PC-3 (cell line): Measurements from ENCODE around the gene NCAPG2. TPM values are rescaled to one million over a fixed set of nuclear protein-coding genes. Genes with fewer than 3 reads are reported as not detected.

Experiments used
- ATAC-seq: fragments of 200-7000 bp; cut with Tn5 transposase; 2 replicates; pipeline ENCODE4 v1.9.1; 2020; ENCODE audit warnings: mild to moderate bottlenecking, moderate library complexity
- BruUV-seq: library from RNA; stranded (reverse); fragments of 400-500 nt; replicated peaks from 2 replicates; lab custom pipeline; 2021; lab: Mats Ljungman, UMichigan
- CTCF ChIA-PET: fragments of 300-600 bp; sonication (Branson Sonifier 250); formaldehyde crosslinking; loops from one replicate; lab custom pipeline; 2022; ENCODE audit warnings: antibody characterized with exemption; lab: Charles Lee
- POLR2A ChIA-PET: fragments of 300-600 bp; sonication (Branson Sonifier 250); formaldehyde crosslinking; loops from one replicate; lab custom pipeline; 2022; ENCODE audit warnings: antibody characterized with exemption; ENCODE audit not compliant: unreplicated experiment; lab: Charles Lee
- DNase-seq: peaks from one replicate; pipeline ENCODE4 v3.0.0-alpha.2; 2015
- H2AFZ ChIP-seq: fragments of 300-600 bp; sonication (generic); 2 replicates; pipeline ENCODE4 v1.6.0; 2016; ENCODE audit warnings: antibody characterized with exemption, low read length
- H3F3A ChIP-seq: fragments of 300-600 bp; sonication (generic); one replicate; pipeline ENCODE4 v1.6.0; 2017; ENCODE audit warnings: antibody characterized with exemption, low read length, control low read depth, mild to moderate bottlenecking; ENCODE audit not compliant: unreplicated experiment
- H3K27ac ChIP-seq: fragments of 300-600 bp; sonication (generic); 2 replicates; pipeline ENCODE4 v1.5.1; 2016; ENCODE audit warnings: mild to moderate bottlenecking, low read length
- H3K27me3 ChIP-seq: fragments of 300-600 bp; sonication (generic); 2 replicates; pipeline ENCODE4 v1.6.1; 2016; ENCODE audit warnings: low read length, mixed read lengths
- H3K36me3 ChIP-seq: fragments of 300-600 bp; sonication (generic); 2 replicates; pipeline ENCODE4 v1.6.1; 2016; ENCODE audit warnings: low read depth, mixed run types, low read length, mixed read lengths
- H3K4me1 ChIP-seq: fragments of 300-600 bp; sonication (generic); 2 replicates; pipeline ENCODE4 v1.5.1; 2016; ENCODE audit warnings: low read length; ENCODE audit not compliant: insufficient read depth
- H3K4me2 ChIP-seq: fragments of 300-600 bp; sonication (generic); 2 replicates; pipeline ENCODE4 v1.6.0; 2016; ENCODE audit warnings: low read length
- H3K4me3 ChIP-seq: fragments of 300-600 bp; sonication (generic); 2 replicates; pipeline ENCODE4 v1.5.1; 2016; ENCODE audit warnings: mild to moderate bottlenecking, low read length, mixed read lengths
- H3K79me2 ChIP-seq: fragments of 300-600 bp; sonication (generic); 2 replicates; pipeline ENCODE4 v1.6.1; 2017; ENCODE audit warnings: low read length, mixed read lengths
- H3K9ac ChIP-seq: fragments of 300-600 bp; sonication (generic); 2 replicates; pipeline ENCODE4 v1.6.0; 2016; ENCODE audit warnings: mild to moderate bottlenecking, low read length
- H3K9me2 ChIP-seq: fragments of 300-600 bp; sonication (generic); replicated peaks from 2 replicates; pipeline ENCODE4 v1.6.1; 2016; ENCODE audit warnings: mixed run types, low read length, mixed read lengths
- H3K9me3 ChIP-seq: fragments of 300-600 bp; sonication (generic); 2 replicates; pipeline ENCODE4 v1.6.1; 2016; ENCODE audit warnings: low read length, mixed read lengths
- H4K20me1 ChIP-seq: fragments of 300-600 bp; sonication (generic); 2 replicates; pipeline ENCODE4 v1.6.1; 2016; ENCODE audit warnings: low read length, mixed read lengths
- CTCF ChIP-seq: fragments of 300-600 bp; sonication (generic); conservative IDR thresholded peaks from 2 replicates; pipeline ENCODE4 v1.5.1; 2017; ENCODE audit warnings: antibody characterized with exemption, low read depth, mild to moderate bottlenecking, low read length
- EZH2 ChIP-seq: fragments of 300-600 bp; sonication (generic); IDR thresholded peaks from one replicate; pipeline ENCODE4 v1.6.1; 2017; ENCODE audit warnings: antibody characterized with exemption, mild to moderate bottlenecking, low read length; ENCODE audit not compliant: unreplicated experiment
- EZH2phosphoT487 ChIP-seq: fragments of 300-600 bp; sonication (generic); IDR thresholded peaks from 2 replicates; pipeline ENCODE4 v1.6.1; 2018; ENCODE audit warnings: mild to moderate bottlenecking, antibody characterized with exemption, low read length, borderline replicate concordance
- intact Hi-C: fragments of 100-400 bp; cut with micrococcal nuclease; formaldehyde crosslinking; loops from 2 replicates; pipeline ENCODE4 v1.9.0; 2023
- total RNA-seq: library from RNA; depleted of rRNA; stranded (reverse); fragments of >200 nt; gene quantifications from 2 replicates; pipeline ENCODE4 v1.2.3, GENCODE V29; 2014

The NCAPG2 gene
- total RNA-seq, 1 experiment from 2014 or later: 49.2 TPM

GRCh38 chr7:158657189-158657746, 47.3 kb downstream of the NCAPG2 start:
- H3K9me3 ChIP-seq: no peaks in the 10 kb centered on the region
- H3K9me2 ChIP-seq: no peaks in the 10 kb centered on the region
- no peak overlapping the region for H3K4me3 ChIP-seq
- no peak overlapping the region for H3K27ac ChIP-seq
- no peak for TF ChIP-seq EZH2phosphoT487
- TF ChIP-seq EZH2: no peak
- DNase-seq: no peak
- no peaks in the 10 kb centered on the region for H3K27me3 ChIP-seq
- H3K9ac ChIP-seq: no peak overlapping the region
- intact Hi-C loops: no loop called here
- no peaks in the 10 kb centered on the region for H3K79me2 ChIP-seq
- H2AFZ ChIP-seq: no peak overlapping the region
- no TSS peak for BruUV-seq
- H3K4me2 ChIP-seq: no peak overlapping the region
- no peaks in the 10 kb centered on the region for H4K20me1 ChIP-seq
- H3F3A ChIP-seq: no peaks in the 10 kb centered on the region
- no peak for ATAC-seq
- POLR2A ChIA-PET: no interaction called here
- H3K4me1 ChIP-seq: no peaks in the 10 kb centered on the region
- peaks cover 29% of the 10 kb centered on the region for H3K36me3 ChIP-seq
- CTCF ChIA-PET: no interaction called here

GRCh38 chr7:158655931-158656441, 48.6 kb downstream of the NCAPG2 start:
- no peaks in the 10 kb centered on the region for H3K79me2 ChIP-seq
- no peak overlapping the region for H3K27ac ChIP-seq
- H3K4me1 ChIP-seq: peaks cover 8% of the 10 kb centered on the region
- no peak overlapping the region for H3K4me3 ChIP-seq
- no peak overlapping the region for H3K4me2 ChIP-seq
- intact Hi-C loops: no loop called here
- TF ChIP-seq EZH2phosphoT487 (no peak), EZH2 (no peak), CTCF (no peak)
- DNase-seq: peak; percentile 13
- no peak for ATAC-seq
- H3F3A ChIP-seq: no peaks in the 10 kb centered on the region
- peaks cover 30% of the 10 kb centered on the region for H3K36me3 ChIP-seq
- ChIA-PET CTCF (interaction anchor here (0.5 kb wide), 1 partner anchor 438 kb away, joined by 3 read pairs; no protein-coding TSS in a partner anchor), POLR2A (no interaction called here)
- no peaks in the 10 kb centered on the region for H4K20me1 ChIP-seq
- no peak overlapping the region for H2AFZ ChIP-seq
- no peaks in the 10 kb centered on the region for H3K9me3 ChIP-seq
- H3K27me3 ChIP-seq: no peaks in the 10 kb centered on the region
- no peaks in the 10 kb centered on the region for H3K9me2 ChIP-seq
- no peak overlapping the region for H3K9ac ChIP-seq
- BruUV-seq: no TSS peak

GRCh38 chr7:158655507-158655906, 49.1 kb downstream of the NCAPG2 start:
- peaks cover 2% of the 10 kb centered on the region for H3F3A ChIP-seq
- peaks cover 30% of the 10 kb centered on the region for H3K36me3 ChIP-seq
- no peaks in the 10 kb centered on the region for H3K9me2 ChIP-seq
- no peak overlapping the region for H3K4me3 ChIP-seq
- ATAC-seq (no peak), DNase-seq (no peak)
- BruUV-seq: no TSS peak
- peaks cover 13% of the 10 kb centered on the region for H3K4me1 ChIP-seq
- intact Hi-C loops: no loop called here
- TF ChIP-seq CTCF (no peak), EZH2phosphoT487 (no peak), EZH2 (no peak)
- no peak overlapping the region for H3K9ac ChIP-seq
- ChIA-PET POLR2A (no interaction called here), CTCF (no interaction called here)
- H4K20me1 ChIP-seq: no peaks in the 10 kb centered on the region
- H3K27ac ChIP-seq: no peak overlapping the region
- H2AFZ ChIP-seq: no peak overlapping the region
- no peaks in the 10 kb centered on the region for H3K9me3 ChIP-seq
- H3K4me2 ChIP-seq: no peak overlapping the region
- H3K27me3 ChIP-seq: no peaks in the 10 kb centered on the region
- H3K79me2 ChIP-seq: no peaks in the 10 kb centered on the region
